GM13976 (cell line): Measurements from ENCODE around the gene SEC61B.

Source experiments
- DNase-seq: peaks from one replicate; pipeline ENCODE4 v3.0.0; 2012; ENCODE audit warnings: low spot score
- in situ Hi-C: fragments of 300-500 bp; cut with MboI; formaldehyde crosslinking; loops from one replicate; pipeline ENCODE4 v1.12.0; 2022; ENCODE audit warnings: low sequenced_read_pairs, mixed read lengths, inconsistent platforms; ENCODE audit not compliant: unreplicated experiment
- TF ChIP-seq, protein P1 (sequence below): IDR thresholded peaks from 2 replicates; pipeline ENCODE4 v1.5.1; 2012; ENCODE audit warnings: borderline replicate concordance, mild to moderate bottlenecking; ENCODE audit not compliant: insufficient read depth; ENCODE audit errors: extremely low read depth, missing control alignments, control extremely low read depth

SEC61B gene

DNA sequence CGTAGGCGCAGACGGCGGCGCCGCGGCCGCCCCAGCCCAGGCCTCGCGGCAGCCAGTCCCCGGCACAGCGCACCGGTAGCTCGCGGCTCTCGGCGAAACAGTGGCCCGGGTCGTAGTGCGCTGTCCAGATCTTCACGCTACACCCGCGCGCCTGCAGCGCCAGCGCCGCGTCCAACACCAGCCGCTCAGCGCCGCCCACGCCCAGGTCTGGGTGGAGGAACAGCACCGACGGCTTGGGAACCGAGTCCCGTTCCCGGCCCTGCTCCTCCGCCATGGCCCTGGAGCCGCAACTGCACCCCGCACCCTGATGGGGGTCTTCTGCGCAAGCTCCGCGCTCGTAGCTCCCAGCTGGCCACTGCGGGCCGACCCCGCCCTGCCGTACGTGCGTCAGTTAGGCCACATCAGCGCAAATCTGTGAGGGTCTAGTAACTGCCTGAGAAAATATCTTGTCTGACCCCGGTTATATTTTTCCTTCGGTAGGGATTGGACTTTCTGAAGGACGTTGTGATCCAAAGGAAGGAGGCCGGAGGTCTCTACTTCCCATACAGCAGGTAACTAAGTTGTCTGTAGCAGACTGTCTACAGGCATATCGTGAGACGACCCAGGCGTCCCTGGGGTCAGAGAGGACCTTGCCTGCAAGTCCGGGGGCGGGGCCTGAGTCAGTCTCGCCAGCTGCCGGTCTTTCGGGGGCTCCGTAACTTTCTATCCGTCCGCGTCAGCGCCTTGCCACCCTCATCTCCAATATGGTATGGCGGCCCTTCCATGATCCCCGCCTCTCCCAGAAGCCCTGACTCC, at the start of gene SEC61B, which contains the start of gene ALG2:
Gene SEC61B (plus strand): TSS at position 662 of the 795 bp plus-strand sequence. CDS start 82 bp downstream, at position 744.
Gene ALG2 (minus strand): TSS at position 322 of the 795 bp plus-strand sequence. CDS start 48 bp downstream, at position 274.
- TF ChIP-seq, protein P1, sequence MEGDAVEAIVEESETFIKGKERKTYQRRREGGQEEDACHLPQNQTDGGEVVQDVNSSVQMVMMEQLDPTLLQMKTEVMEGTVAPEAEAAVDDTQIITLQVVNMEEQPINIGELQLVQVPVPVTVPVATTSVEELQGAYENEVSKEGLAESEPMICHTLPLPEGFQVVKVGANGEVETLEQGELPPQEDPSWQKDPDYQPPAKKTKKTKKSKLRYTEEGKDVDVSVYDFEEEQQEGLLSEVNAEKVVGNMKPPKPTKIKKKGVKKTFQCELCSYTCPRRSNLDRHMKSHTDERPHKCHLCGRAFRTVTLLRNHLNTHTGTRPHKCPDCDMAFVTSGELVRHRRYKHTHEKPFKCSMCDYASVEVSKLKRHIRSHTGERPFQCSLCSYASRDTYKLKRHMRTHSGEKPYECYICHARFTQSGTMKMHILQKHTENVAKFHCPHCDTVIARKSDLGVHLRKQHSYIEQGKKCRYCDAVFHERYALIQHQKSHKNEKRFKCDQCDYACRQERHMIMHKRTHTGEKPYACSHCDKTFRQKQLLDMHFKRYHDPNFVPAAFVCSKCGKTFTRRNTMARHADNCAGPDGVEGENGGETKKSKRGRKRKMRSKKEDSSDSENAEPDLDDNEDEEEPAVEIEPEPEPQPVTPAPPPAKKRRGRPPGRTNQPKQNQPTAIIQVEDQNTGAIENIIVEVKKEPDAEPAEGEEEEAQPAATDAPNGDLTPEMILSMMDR, result no peak
- DNase-seq, result peak; percentile 97
- in situ Hi-C loops, result no loop called here

DNA sequence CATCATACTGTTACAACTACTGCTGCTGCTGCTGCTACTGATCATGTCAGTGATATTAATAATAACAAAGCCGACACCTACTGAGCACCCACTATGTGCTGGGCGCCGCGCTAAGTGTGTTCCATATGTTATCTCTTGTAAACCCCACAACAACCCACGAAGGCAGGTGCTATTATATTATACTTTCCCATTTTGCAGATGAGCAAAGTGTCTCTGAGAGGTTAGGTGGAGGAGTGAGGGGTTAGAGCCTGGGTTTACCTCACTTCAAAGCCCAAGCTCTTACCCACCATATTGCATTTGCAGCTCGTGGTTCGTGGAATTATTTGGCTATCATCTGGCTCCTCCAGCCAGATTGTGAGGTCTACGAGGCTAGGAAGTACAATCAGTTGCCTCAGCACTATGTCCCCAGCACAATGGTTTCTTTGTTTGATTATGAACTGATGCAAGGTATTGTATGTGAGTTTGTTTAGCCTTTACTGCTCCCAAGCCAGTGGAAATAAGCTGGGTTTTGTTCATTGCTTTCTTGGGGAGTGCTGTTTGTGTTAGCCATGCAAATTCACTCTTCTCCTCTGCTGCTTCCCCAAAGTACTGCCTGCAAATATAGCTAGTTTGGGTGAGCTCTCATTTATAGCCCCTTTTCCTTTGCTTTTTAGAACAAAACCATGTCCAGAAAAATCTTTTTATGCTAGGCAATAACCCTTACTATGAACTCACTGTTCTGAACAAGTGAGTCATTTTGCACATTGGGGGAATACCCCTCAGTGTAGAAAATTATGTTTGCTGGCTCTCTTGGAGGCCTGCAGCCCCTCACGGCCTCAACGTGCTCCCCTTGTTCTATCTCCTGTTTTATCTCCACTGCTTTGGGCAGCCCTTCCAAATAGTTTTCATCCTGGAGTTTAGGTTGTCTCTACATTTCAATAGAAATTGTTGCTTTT, 48.2 kb upstream of the SEC61B start:
- DNase-seq, result peak; percentile 42
- in situ Hi-C loops, result no loop called here

DNA sequence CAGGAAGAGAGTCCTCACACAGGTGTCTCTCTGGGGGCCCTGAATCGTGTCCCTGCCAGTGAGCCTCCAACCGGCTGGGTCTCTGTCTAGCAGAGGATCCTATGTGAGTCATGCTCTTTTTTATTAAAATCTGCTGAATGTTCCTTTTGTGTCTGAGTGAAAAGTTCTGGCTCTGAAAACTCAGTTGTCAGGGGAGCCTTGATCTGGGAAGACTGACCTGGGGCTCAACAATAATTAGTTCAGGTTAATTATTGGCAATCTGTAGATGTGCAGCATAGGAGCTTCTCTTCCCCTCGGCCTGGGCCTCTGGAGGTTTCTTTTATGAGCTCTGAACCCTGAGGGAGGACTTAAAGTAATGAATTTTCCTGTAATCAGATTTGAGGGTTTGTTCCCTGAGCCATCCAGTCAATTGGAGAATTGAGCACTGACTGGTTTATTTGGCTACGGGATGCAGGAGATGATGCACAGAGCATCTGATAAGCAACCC, 45.5 kb upstream of the SEC61B start:
- TF ChIP-seq, protein P1, result no peak
- no peak for DNase-seq
- in situ Hi-C loops, result loop anchor here (25.0 kb wide), 3 partner anchors 636 to 1136 kb away; partner anchors contain the start of gene NR4A3

More for the DNA sequence above, 48.2 kb upstream of the SEC61B start:
- TF ChIP-seq, protein P1, result no peak

DNA sequence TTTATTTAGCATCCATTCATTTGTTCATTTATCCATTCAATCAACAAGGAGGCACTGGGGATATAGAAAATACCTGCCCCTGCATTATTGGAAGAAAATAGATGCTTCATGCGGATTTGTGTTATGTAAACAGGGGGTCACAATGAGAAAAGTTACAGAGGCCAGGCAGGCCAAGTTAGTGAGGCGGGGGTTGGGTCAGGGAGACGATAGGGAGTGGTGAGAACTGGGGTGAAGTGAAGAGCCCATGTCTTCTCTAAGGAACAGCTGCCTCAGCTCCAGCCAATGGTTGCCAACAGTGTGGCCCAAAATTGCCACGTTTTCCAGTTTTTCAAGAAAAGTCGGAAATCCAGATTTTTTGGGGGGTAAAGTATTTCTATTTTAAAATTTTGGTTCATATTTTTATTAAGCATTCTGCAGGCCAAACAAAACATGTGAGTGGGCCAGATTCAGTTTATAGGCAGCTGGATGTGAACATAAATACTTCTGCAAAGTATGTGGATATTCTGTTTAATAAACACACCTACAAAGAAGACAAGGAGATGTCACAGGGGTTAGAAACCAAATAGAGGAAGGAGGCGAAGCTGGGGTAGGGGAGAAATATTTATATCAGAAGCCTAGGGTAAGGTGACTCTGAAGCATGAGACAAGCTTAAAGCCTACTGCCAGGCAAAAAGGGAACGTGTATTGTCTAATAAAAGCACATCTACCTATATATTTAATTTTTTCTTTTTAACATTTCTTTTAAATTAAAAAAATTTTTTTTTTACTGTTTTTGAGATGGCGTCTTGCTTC, 44.3 kb upstream of the SEC61B start:
- in situ Hi-C loops, result loop anchor here (25.0 kb wide), 3 partner anchors 635 to 1135 kb away; partner anchors contain the start of gene NR4A3
- TF ChIP-seq, protein P1, result no peak
- DNase-seq, result no peak

DNA sequence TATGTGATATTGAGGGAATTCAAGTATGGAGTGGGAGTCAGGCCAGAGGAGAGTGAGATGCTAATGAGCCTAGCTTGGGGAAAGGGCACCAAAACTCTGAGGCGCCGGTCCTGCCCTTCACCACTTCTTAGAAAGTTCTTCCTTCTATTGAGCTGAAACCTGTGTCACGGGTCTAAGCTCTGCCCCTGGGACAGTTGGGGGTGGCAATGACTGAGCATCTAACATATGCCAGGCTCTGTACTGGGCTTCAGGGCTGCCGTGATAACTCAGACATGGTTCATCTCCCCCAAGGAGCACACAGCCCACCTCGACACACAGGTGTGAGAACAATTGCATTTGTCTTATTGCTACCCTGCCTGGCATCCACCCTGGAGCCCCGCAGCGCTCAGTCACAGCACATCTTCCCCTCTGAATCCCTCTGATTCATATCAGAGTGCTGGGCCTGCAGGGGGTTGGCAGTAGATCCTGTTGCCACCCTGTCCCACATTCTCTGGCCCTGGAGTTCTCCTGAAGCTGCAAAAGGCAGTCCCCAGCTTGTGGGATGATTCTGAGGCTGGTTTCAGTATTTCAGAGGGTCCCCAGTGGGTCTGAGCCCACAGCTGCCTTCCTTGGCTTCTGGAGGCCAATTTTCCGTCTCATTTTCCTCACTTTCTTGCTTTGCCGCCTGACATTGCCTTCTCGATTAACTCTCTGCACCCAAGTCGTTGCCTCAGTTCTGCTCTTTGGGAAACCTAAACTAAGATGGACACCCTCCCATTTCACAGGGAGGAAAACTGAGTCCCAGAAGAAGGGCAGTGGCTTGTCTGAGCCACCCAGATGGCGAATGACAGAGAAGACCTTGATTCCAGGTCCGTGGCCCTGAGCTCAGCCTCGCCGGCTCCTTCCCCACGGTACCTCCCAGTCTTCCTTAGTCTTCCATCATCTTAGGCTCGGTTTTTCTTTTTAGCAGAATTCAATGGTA, 42.9 kb upstream of the SEC61B start:
- in situ Hi-C loops, result loop anchor here (25.0 kb wide), 3 partner anchors 633 to 1133 kb away; partner anchors contain the start of gene NR4A3
- TF ChIP-seq, protein P1, result no peak

More for the DNA sequence above, 42.9 kb upstream of the SEC61B start:
- no peak for DNase-seq
